GM19099 (cell line): ENCODE results near the gene NKD1.
A peak's percentile ranks its signal among the peaks of the same experiment; 100 is the strongest.

Source experiments
- POLR2A ChIP-seq: IDR thresholded peaks from 3 replicates; pipeline ENCODE4 v1.6.1; 2011; ENCODE audit warnings: low read depth; ENCODE audit not compliant: insufficient read length; ENCODE audit errors: extremely low read depth

The NKD1 gene

DNA sequence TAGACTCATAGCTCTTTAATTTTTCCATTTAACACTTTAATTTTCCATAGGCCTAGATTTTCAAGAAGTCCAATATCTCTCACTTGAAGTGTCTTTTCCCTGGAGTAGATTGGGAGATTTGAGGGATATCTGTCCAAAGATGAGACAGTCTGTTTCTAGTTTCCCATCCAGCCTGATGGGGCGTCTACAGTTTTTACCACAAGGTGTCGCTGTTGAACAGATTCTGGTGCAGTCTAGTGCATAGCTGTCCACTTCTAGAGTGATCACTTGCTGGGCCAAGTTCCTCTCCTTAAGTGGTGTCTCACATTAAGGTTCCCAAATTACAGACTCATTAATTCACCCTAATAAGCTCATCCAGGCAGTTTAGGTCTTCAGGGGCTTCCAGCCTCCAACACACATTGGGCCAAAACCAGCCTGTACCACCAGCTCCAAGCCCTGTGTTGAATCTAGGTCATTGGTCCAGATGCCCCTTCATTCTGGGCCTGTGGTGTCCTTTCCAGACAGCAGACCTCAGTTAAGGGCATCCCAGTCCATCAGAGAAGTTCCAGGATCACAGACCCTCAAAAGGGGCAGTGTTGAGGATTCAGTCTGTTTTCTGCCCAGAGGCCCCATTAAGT lies 123.6 kb downstream of the NKD1 start:
- TF ChIP-seq POLR2A: no peak

DNA sequence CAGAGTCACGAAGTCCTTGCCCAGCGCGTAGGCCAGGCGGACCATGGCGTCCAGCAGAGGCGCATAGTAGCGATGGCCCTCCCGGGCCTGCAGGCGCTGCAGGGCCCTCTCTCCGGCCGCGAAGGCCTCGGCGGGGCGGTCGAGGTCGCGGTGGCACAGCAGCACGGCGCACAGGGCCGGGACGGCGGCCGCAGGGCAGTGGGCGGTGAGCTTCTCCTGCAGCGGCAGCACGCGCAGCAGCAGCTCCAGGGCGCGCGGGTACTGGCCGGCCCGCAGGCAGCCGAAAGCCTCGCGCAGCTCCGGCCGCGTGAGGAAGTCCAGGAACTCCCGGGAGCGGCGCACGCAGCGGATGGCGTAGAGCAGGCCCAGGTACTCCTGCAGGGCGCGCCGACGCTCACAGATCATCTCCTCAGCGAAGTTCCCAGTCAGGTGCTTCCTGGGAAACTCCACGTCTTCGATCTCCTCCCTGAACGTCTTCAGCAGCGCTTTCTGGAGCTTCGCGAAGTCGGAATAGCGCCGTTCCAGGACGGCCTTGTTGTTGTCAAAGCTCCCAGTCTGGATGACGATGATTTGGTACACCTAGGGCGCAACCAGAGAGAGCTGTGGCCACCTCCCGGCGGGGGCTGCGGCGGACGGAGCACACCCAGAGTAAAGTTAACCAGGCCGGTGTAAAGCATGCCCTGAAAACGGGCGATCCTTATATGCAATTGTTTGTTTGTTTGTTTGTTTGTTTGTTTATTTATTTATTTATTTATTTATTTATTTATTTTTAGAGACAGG lies 125.5 kb downstream of the NKD1 start:
- TF ChIP-seq POLR2A: no peak

DNA sequence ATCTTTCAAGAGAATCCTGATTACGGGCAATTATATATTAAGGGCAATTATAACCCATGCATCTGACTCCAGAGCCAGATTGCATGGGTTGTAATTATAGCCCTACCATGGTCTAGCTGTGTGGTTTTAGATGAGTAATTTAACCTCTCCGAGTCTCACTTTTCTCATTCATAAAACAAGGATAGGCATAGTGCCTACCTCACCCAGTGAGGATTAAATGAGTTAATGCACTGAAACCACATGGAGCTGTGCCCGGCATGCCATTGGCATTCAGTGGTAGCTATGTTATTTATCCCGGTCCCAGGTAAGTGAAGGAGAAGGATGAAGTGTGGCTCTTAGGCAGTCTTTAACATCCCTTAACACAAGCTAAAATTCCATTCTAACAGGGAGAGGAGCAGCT lies 126.6 kb downstream of the NKD1 start:
- TF ChIP-seq POLR2A: no peak

DNA sequence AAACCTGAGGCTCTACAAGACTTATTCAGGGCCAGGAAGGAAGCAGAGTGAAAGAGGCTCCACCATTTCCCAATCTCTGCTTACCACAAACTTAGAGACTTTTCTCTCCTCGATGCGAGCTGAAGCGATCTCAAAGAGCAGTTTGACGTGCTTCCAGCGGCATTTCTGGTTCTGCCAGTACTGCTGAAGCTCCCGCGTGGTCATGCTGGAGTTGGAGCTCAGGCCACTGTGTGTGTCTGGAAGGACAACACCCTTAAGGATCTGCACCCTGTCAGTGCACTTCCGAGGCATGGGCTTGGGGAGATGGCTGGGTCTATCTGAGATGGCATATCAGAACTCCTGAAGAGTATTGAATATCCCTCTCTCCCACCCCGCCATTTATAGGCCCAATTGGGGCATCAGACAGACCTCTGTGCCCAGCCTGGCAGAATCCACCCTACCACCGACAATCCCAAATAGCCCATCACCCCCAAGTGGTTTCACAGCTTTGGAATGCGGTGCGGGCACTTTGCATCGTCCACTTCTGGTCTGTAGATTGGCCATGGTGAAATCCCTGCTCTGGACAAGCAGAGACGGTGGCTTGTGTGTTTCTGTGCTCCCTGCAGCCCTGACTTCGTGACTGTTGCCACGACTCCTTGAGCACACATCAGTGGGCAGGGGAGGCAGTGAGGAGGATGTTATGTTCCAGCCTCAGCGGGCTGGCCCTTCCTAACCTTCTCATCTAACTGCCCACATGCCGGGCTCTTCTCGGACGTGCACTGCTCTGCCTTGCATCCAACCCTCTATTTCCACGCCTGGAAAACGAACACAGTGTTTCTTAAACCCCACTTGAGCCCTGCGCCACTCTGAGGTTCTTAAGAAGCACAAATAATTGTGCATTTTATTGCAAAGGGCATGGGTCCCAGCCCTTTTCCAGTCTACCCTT lies 127.8 kb downstream of the NKD1 start:
- TF ChIP-seq POLR2A: no peak

DNA sequence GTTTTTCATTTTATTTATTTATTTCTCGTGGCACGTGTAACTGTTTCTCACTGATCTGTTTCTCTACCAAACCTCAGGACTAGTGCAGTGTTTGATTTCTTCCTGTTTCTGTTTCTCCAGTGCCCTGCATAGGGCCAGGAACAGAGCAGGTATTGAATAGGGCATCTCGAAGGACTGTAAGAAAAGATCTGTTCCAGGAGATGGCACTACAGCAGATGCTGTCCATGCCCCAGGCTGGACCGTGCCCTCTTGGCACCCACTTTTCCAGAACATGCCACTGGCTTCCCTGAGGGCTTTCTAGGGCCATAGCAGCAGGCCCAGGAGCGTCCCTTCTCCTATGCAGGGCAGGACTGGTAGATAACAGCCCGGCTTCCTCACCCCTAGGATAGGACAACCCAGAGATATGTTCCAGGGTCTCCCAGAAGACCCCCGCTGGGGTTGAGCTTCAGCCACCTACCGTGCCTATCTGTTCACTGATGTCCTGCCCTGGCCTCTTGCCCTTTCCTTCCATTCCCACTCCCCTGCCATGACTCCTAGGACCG lies 128.6 kb downstream of the NKD1 start:
- no peak for TF ChIP-seq POLR2A

DNA sequence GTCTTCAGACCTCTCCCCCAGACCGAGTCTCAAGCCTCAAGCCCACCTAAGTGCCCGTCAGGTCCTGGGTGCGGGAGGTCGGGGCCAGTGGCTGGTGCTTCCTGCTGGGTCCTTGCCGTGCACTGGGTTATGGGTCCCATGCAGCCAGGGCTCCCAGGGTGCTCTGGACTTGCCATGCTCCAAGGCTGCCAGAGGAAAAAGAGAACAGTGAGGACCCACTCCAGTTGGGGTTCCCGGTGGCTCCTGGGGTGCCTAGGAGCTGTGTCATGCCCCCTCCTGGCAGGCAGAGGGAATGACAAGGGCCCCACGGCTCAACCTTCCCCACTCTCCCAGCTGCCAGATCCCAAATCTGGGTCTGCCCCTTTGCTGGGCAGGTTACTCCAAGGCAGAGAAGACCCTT lies 129.2 kb downstream of the NKD1 start:
- no peak for TF ChIP-seq POLR2A

DNA sequence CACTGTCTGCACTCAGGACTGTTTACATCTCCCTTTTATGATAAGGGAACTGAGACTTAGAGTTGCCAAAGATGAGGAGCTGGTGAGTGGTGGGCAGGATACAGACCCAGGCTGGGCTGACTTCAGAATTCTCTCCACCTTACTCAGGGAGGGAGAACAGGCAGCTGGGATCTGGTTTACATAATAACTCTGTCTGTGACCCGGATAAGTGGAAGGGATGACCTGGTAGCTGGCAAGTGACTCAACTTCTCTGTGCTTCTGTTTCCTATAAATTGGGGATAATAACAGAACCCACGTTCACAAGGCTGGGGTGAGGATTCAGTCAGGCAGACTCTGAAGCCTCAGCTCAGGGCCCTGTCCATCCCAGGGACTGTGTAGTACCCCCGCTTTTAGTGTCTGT lies 130.3 kb downstream of the NKD1 start:
- no peak for TF ChIP-seq POLR2A

DNA sequence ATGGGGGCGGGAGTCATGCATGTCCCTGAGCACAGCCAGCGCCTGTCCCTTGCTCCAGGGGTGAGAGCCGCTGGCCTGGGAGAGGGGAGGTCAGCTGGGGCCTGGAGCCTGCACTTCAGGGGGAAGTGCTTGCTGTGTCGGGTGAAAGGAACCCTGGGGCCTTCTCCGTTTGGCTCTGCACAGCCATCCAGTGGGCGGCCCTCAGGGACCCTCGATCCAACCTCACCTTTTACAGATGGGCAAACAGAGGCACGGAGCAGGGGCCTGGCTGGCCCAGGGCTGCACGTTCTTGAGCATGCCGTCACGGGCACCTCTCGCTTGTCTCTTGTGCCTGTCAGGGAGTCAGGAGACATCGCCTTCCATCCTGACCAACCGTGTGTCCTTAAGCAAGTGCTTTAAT lies 131.1 kb downstream of the NKD1 start:
- no peak for TF ChIP-seq POLR2A

DNA sequence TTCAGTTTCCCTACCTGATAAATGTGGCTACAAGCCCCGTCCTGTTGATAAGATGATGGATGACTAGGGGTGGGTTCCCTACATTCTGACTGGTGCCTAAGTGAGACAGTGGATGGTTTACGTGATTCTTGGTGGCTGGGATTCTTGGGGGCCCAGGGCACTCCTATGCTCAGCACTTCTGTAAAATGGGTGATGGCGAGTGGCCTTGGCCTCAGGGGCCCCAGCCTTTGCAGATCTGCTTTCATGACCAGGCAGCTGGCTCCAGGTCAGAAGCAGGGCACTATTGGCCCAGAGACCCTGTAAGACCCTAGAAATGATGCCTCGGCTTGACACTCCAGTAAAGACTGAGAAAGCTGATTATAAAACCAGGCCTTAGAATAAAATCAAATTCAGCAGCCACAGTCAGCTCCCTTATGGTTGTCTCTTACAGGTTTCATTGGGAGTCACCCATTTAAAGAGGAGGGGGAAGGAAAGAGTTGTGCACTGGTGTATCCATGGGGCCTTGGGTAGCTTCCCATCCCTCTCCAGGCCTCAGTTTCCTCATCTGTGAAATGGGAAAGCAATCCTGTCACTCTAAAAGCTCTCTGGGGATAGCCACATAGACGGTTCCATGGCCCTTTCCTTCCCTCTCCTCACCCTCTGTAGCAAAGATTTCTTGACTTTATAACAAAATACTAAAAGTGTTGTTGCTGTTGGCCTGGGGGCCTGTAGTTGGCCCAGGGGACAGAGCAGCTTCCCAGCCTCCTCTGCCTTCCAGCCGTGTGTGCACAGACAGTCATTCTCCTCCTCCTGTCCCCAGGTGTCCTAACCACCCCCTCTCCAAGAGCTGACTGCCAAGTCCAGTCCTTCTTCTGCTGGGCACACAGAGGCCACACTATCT lies 131.7 kb downstream of the NKD1 start:
- no peak for TF ChIP-seq POLR2A

DNA sequence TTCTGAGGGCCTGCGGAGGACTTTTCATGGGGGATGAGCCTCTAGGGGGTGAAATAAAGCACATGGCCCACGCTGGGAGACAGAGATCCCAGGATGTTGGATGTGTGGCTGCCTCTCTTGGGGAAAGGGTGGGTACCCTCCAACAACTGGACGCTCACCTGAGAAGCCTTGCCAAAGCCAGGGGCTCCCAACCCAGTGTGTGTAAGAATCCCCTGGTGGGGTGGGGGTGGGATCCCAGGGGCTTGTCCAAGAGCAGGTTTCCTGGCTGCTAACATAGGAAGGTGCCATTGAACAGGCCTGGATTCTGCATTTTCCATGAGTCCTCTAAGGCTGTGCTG lies 132.3 kb downstream of the NKD1 start:
- TF ChIP-seq POLR2A: no peak

DNA sequence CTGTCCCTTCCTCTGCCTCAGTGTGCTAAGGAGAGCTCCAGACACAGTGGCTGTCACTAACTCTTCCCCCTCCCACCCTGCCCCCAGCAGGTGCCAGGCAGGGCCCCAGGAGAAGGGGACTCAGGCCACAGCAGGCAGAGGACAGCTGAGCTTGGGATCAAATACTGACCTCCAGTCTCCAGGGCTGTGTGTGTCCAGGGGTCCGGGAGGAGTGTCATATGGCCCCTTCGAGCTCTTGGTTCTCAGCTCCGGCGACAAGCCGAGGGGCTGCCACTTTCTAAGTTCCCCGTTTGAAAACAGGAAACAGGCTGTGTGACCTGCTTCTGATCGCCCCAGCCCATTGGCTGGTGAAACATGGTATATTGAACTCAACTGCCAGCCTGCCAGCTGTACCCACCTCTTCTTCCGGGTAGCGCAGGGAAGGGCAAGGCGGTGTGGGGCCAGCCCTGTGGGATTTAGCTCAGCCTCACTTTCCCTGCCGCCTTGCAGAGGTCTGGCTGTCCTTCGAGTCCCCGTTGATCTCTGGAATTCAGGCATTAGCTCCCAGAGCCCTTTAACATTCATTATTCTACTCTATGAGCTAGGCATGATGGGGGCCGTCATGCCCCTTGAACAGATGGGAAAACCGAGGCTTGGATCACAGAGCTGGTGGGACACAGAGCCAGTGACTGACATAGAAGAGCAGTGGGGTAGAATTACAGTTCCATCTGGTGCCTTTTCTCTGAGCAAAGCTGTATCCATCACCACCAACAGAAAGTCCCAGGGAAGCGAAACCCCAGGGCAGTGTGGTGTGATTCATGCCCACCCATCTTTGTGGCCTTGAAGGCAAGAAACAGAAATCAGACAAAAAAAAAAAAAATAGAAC lies 133.1 kb downstream of the NKD1 start, which contains the start of gene SNX20:
SNX20 (minus strand) TSS at position 292 of the 865 bp plus-strand sequence. CDS start 3,786 bp downstream, outside the sequence.
- peak; percentile 70 for TF ChIP-seq POLR2A

DNA sequence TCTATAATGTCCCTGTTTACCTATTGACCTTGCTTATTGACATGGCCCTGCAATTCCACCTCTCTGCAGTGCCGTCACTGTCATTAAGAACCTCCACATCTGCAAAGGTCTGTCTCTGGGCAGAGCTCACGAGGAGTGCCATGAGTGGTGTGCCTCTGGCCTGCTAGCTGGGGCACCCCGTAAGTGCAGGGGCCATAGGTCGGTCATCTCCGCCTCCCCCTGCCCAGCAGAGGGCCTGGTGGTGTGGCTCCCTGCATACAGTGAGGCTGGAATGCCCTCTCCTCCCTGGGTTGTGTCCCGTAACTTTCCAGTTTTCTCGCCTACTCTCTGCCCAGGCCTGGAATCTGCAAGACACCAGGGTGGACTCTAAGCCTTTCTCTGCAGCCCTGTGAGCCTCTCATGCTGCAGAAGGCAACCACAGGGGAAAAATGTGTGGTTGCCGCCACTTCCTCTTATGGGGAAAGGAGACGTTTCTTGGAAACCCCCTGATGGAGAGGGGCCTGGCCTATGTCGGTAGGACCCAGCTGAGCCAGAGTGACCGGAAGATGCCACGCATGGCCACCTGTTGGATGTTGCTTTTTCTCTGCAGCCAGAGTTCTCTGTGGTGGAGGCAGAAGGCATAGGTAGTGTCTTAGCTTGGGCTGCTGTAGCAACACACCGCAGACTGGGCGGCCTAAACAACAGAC lies 135.6 kb downstream of the NKD1 start:
- peak; percentile 59 for TF ChIP-seq POLR2A
